Neural cell (in vitro differentiated cells): ENCODE measurements around the gene LZTR1. TPM values are rescaled to one million over a fixed set of nuclear protein-coding genes. Genes with fewer than 3 reads are reported as not detected.

Experiments used
- H2AFZ ChIP-seq: fragments of 200-600, 300-800 bp; sonication (generic), shearing (Covaris generic); 2 replicates; pipeline ENCODE4 v1.6.0; 2014; ENCODE audit warnings: low read depth, mild to moderate bottlenecking, antibody characterized with exemption, low read length, moderate library complexity
- H3F3A ChIP-seq: fragments of 200-600 bp; shearing (Covaris generic); 2 replicates; pipeline ENCODE4 v1.6.1; 2016; ENCODE audit warnings: mild to moderate bottlenecking, moderate library complexity, mixed read lengths, antibody characterized with exemption, low read length; ENCODE audit not compliant: insufficient read depth, poor library complexity, severe bottlenecking
- H3K27ac ChIP-seq: fragments of 200-600, 300-800 bp; sonication (generic), shearing (Covaris generic); 2 replicates; pipeline ENCODE4 v1.5.1; 2014; ENCODE audit warnings: mild to moderate bottlenecking, low read length, moderate library complexity
- H3K27me3 ChIP-seq: fragments of 300-800, 200-600 bp; sonication (generic), shearing (Covaris generic); 2 replicates; pipeline ENCODE4 v1.6.0; 2014; ENCODE audit warnings: mild to moderate bottlenecking, low read depth, low read length, moderate library complexity; ENCODE audit not compliant: insufficient read depth
- H3K36me3 ChIP-seq: fragments of 300-800, 200-600 bp; sonication (generic), shearing (Covaris generic); 2 replicates; pipeline ENCODE4 v1.5.1; 2014; ENCODE audit warnings: mild to moderate bottlenecking, antibody characterized with exemption, low read length, moderate library complexity; ENCODE audit not compliant: insufficient read depth
- H3K4me2 ChIP-seq: fragments of 300-800, 200-600 bp; sonication (generic), shearing (Covaris generic); 2 replicates; pipeline ENCODE4 v1.6.0; 2014; ENCODE audit warnings: mild to moderate bottlenecking, low read length
- H3K4me3 ChIP-seq: fragments of 300-800, 200-600 bp; sonication (generic), shearing (Covaris generic); 2 replicates; pipeline ENCODE4 v1.5.1; 2014; ENCODE audit warnings: mild to moderate bottlenecking, low read length, moderate library complexity
- H3K79me2 ChIP-seq: fragments of 200-600 bp; shearing (Covaris generic); replicated peaks from 2 replicates; pipeline ENCODE4 v1.6.0; 2014; ENCODE audit warnings: mild to moderate bottlenecking, low read length, moderate library complexity; ENCODE audit not compliant: insufficient read depth
- H3K9ac ChIP-seq: fragments of 300-800, 200-600 bp; sonication (generic), shearing (Covaris generic); 2 replicates; pipeline ENCODE4 v1.6.1; 2016; ENCODE audit warnings: mild to moderate bottlenecking, low read length, mixed read lengths
- H3K9me2 ChIP-seq: fragments of 200-600 bp; shearing (Covaris generic); 2 replicates; pipeline ENCODE4 v1.6.1; 2016; ENCODE audit warnings: mild to moderate bottlenecking, low read length, mixed read lengths; ENCODE audit not compliant: insufficient read depth
- H3K9me3 ChIP-seq: fragments of 200-600, 300-800 bp; sonication (generic), shearing (Covaris generic); 2 replicates; pipeline ENCODE4 v1.6.1; 2016; ENCODE audit warnings: mild to moderate bottlenecking, mixed run types, low read length, moderate library complexity, mixed read lengths
- H4K20me1 ChIP-seq: fragments of 200-600 bp; shearing (Covaris generic); 2 replicates; pipeline ENCODE4 v1.6.1; 2016; ENCODE audit warnings: mild to moderate bottlenecking, mixed run types; ENCODE audit not compliant: insufficient read depth
- CTCF ChIP-seq: fragments of 450-650 bp; IDR thresholded peaks from 2 replicates; pipeline ENCODE4 v1.5.1; 2014; ENCODE audit warnings: antibody characterized with exemption, mild to moderate bottlenecking, moderate library complexity; ENCODE audit not compliant: poor library complexity, severe bottlenecking
- EP300 ChIP-seq: fragments of 450-650 bp; conservative IDR thresholded peaks from 2 replicates; pipeline ENCODE4 v1.6.1; 2014; ENCODE audit warnings: antibody characterized with exemption, mild to moderate bottlenecking, moderate library complexity; ENCODE audit not compliant: poor library complexity, severe bottlenecking
- EZH2 ChIP-seq: fragments of 200-600, 300-800 bp; shearing (Covaris generic), sonication (generic); IDR thresholded peaks from 2 replicates; pipeline ENCODE4 v1.6.1; 2014; ENCODE audit warnings: antibody characterized with exemption, low read length, borderline replicate concordance, mild to moderate bottlenecking; ENCODE audit not compliant: insufficient read depth, poor library complexity, severe bottlenecking
- MXI1 ChIP-seq: fragments of 450-650 bp; conservative IDR thresholded peaks from 2 replicates; pipeline ENCODE4 v1.6.1; 2014; ENCODE audit warnings: antibody characterized with exemption, mild to moderate bottlenecking; ENCODE audit not compliant: poor library complexity, severe bottlenecking
- POLR2AphosphoS5 ChIP-seq: IDR thresholded peaks from 2 replicates; pipeline ENCODE4 v1.6.1; 2012
- RAD21 ChIP-seq: fragments of 450-650 bp; conservative IDR thresholded peaks from 2 replicates; pipeline ENCODE4 v1.6.1; 2014; ENCODE audit warnings: antibody characterized with exemption, mild to moderate bottlenecking, moderate library complexity
- REST ChIP-seq: IDR thresholded peaks from 2 replicates; pipeline ENCODE4 v1.6.1; 2012; ENCODE audit warnings: borderline replicate concordance
- SMC3 ChIP-seq: fragments of 450-650 bp; conservative IDR thresholded peaks from 2 replicates; pipeline ENCODE4 v1.6.1; 2014; ENCODE audit warnings: antibody characterized with exemption, mild to moderate bottlenecking, moderate library complexity; ENCODE audit not compliant: poor library complexity
- TAF1 ChIP-seq: IDR thresholded peaks from 2 replicates; pipeline ENCODE4 v1.6.1; 2012; ENCODE audit warnings: low read depth
- polyA plus RNA-seq: library from polyadenylated mRNA; depleted of rRNA; stranded (reverse); fragments of >200 nt; gene quantifications from 2 replicates; pipeline ENCODE4 v1.2.3, GENCODE V29; 2014

Gene LZTR1
- polyA plus RNA-seq, 1 donor from 2014 or later = 114 TPM

DNA sequence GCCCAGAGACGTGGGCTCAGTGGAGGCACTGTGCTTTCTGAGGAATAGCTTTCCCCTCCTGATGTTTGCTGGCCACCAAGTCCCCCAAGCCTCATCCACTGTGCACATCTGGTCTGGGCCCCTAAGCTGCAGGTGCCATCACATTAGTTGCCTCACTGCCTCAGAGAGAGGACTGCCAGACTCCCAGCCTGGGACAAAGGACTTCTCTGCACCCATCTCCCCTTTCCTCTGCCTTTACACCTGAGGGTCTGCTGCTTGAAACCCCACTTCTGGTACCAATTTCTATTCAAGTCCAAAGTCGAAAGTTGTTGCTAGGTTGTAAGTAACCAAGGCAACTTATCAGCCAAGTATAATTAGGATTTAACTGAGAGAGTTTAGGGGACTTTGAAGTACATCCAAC is 3.7 kb upstream of the LZTR1 start:
- H3K9me3 ChIP-seq = no peaks in the 10 kb centered on the region
- H3K36me3 ChIP-seq = no peaks in the 10 kb centered on the region
- no peak overlapping the region for H3K4me3 ChIP-seq
- no peaks in the 10 kb centered on the region for H4K20me1 ChIP-seq
- H3K27me3 ChIP-seq = no peaks in the 10 kb centered on the region
- H3K79me2 ChIP-seq = no peaks in the 10 kb centered on the region
- H2AFZ ChIP-seq = no peak overlapping the region
- H3K9me2 ChIP-seq = no peaks in the 10 kb centered on the region
- H3K4me2 ChIP-seq = no peak overlapping the region
- H3K9ac ChIP-seq = no peak overlapping the region
- H3F3A ChIP-seq = no peaks in the 10 kb centered on the region
- H3K27ac ChIP-seq = no peak overlapping the region
- TF ChIP-seq POLR2AphosphoS5 = no peak
- no peak for TF ChIP-seq MXI1
- TF ChIP-seq EP300 = no peak
- no peak for TF ChIP-seq TAF1
- TF ChIP-seq REST = no peak
- TF ChIP-seq EZH2 = no peak
- TF ChIP-seq SMC3 = no peak

GRCh38 chr22:20979243-20979809 is 2.8 kb upstream of the LZTR1 start:
- Histone ChIP-seq H3K9ac (no peak overlapping the region), H3K4me3 (no peak overlapping the region), H2AFZ (no peak overlapping the region), H4K20me1 (no peaks in the 10 kb centered on the region), H3K27me3 (no peaks in the 10 kb centered on the region), H3K79me2 (no peaks in the 10 kb centered on the region), H3K36me3 (no peaks in the 10 kb centered on the region), H3K9me3 (no peaks in the 10 kb centered on the region), H3K4me2 (no peak overlapping the region), H3F3A (no peaks in the 10 kb centered on the region), H3K9me2 (no peaks in the 10 kb centered on the region), H3K27ac (no peak overlapping the region)
- TF ChIP-seq TAF1 (no peak), EP300 (no peak), CTCF (no peak), SMC3 (no peak), RAD21 (no peak), POLR2AphosphoS5 (no peak), REST (no peak), EZH2 (no peak), MXI1 (no peak)
